Endothelial cell of umbilical vein (primary cell): ENCODE results near the gene COL15A1. TPM values are rescaled to one million over a fixed set of nuclear protein-coding genes. Genes with fewer than 3 reads are reported as not detected.

Experiments used
- BruUV-seq: library from RNA; stranded (reverse); fragments of 400-500 nt; replicated peaks from 2 replicates; lab custom pipeline; 2021; lab: Mats Ljungman, UMichigan
- CTCF ChIA-PET: fragments of 300-600, 350-600 bp; sonication (Branson Sonifier 250); formaldehyde crosslinking; loops from one replicate; lab custom pipeline; 2021; ENCODE audit warnings: antibody characterized with exemption, inconsistent platforms; lab: Charles Lee
- POLR2A ChIA-PET: fragments of 300-600, 350-600 bp; sonication (Branson Sonifier 250); formaldehyde crosslinking; loops from one replicate; lab custom pipeline; 2021; ENCODE audit warnings: antibody characterized with exemption, inconsistent platforms; lab: Charles Lee
- DNase-seq: peaks from one replicate; pipeline ENCODE4 v3.0.0-alpha.2; 2011; ENCODE audit warnings: low read depth, low spot score
- FAIRE-seq: peaks from 2 replicates; lab custom pipeline; 2011; peaks lifted over from hg19 to GRCh38; lab: Jason Lieb, UNC
- H2AFZ ChIP-seq: 2 replicates; pipeline ENCODE4 v1.6.0; 2012; ENCODE audit warnings: low read depth, low read length, control low read depth, inconsistent platforms
- H3K27ac ChIP-seq: 2 replicates; pipeline ENCODE4 v1.5.1; 2011; ENCODE audit warnings: low read depth, mild to moderate bottlenecking, control low read depth, low read length, moderate library complexity; ENCODE audit not compliant: insufficient read depth
- H3K27me3 ChIP-seq, 2 experiments: 2 replicates each; pipeline versions ENCODE4 v1.6.0 to v1.6.1; 2011; ENCODE audit warnings: low read length in 2 of 2, mixed read lengths in 1 of 2; ENCODE audit not compliant: control insufficient read depth in 2 of 2, insufficient read depth in 2 of 2
- H3K36me3 ChIP-seq, 2 experiments: 2 replicates in 1 of 2; 3 replicates in 1 of 2; pipeline ENCODE4 v1.5.1; 2011; ENCODE audit warnings: low read length in 2 of 2, mild to moderate bottlenecking in 1 of 2, moderate library complexity in 1 of 2; ENCODE audit not compliant: control insufficient read depth in 2 of 2, insufficient read depth in 2 of 2; ENCODE audit errors: extremely low read depth in 1 of 2
- H3K4me1 ChIP-seq: 3 replicates; pipeline ENCODE4 v1.5.1; 2011; ENCODE audit warnings: mild to moderate bottlenecking, low read length; ENCODE audit not compliant: control insufficient read depth, insufficient read depth; ENCODE audit errors: extremely low read depth
- H3K4me2 ChIP-seq: 2 replicates; pipeline ENCODE4 v1.6.1; 2011; ENCODE audit warnings: low read length, control low read depth, mixed read lengths; ENCODE audit not compliant: insufficient read depth
- H3K4me3 ChIP-seq, 3 experiments: fragments of 200-600 bp in 1 of 3; sonication (generic), shearing (Covaris generic) in 1 of 3; replicated peaks in 1 of 3; 2 replicates each; pipeline ENCODE4 v1.5.1; 2011 to 2016; ENCODE audit warnings: control low read depth in 3 of 3, low read length in 3 of 3, mild to moderate bottlenecking in 2 of 3, inconsistent platforms in 1 of 3, low read depth in 1 of 3, moderate library complexity in 1 of 3; ENCODE audit not compliant: insufficient read depth in 1 of 3
- H3K79me2 ChIP-seq: 2 replicates; pipeline ENCODE4 v1.6.0; 2012; ENCODE audit warnings: low read length, inconsistent platforms; ENCODE audit not compliant: control insufficient read depth, insufficient read depth
- H3K9ac ChIP-seq: replicated peaks from 2 replicates; pipeline ENCODE3; 2011; ENCODE audit warnings: low read length, control low read depth; ENCODE audit not compliant: insufficient read depth; ENCODE audit errors: extremely low read depth
- H3K9me1 ChIP-seq: replicated peaks from 3 replicates; pipeline ENCODE4 v1.6.0; 2011; ENCODE audit warnings: mild to moderate bottlenecking, low read length; ENCODE audit not compliant: control insufficient read depth, insufficient read depth; ENCODE audit errors: extremely low read depth
- H3K9me3 ChIP-seq: replicated peaks from 2 replicates; pipeline ENCODE4 v1.5.1; 2012; ENCODE audit warnings: low read length, inconsistent platforms; ENCODE audit not compliant: control insufficient read depth, insufficient read depth
- H4K20me1 ChIP-seq: replicated peaks from 2 replicates; pipeline ENCODE3; 2011; ENCODE audit warnings: mild to moderate bottlenecking, low read length; ENCODE audit not compliant: control insufficient read depth, insufficient read depth; ENCODE audit errors: extremely low read depth
- CTCF ChIP-seq, 2 donors: IDR thresholded peaks; 1 replicate in 1 of 2; 2 replicates in 1 of 2; pipeline ENCODE4 v1.5.1; 2011; ENCODE audit warnings: low read length in 2 of 2, mild to moderate bottlenecking in 2 of 2, moderate library complexity in 2 of 2, control low read depth in 1 of 2, inconsistent platforms in 1 of 2, low read depth in 1 of 2; ENCODE audit not compliant: insufficient read depth in 1 of 2; ENCODE audit errors: extremely low read depth in 1 of 2
- FOS ChIP-seq: IDR thresholded peaks from 2 replicates; pipeline ENCODE4 v1.6.1; 2011; ENCODE audit warnings: mild to moderate bottlenecking, low read length, moderate library complexity, borderline replicate concordance; ENCODE audit not compliant: insufficient read depth
- MAX ChIP-seq: IDR thresholded peaks from 2 replicates; pipeline ENCODE4 v1.6.1; 2011; ENCODE audit not compliant: insufficient read depth, insufficient read length
- MYC ChIP-seq: IDR thresholded peaks from one replicate; pipeline ENCODE4 v1.6.1; 2011; ENCODE audit warnings: mild to moderate bottlenecking, low read depth, low read length
- POLR2A ChIP-seq: IDR thresholded peaks from 2 replicates; pipeline ENCODE4 v1.6.1; 2012; ENCODE audit warnings: low read depth, mild to moderate bottlenecking, control low read depth, low read length
- POLR2AphosphoS5 ChIP-seq: IDR thresholded peaks from 2 replicates; pipeline ENCODE4 v1.6.1; 2012; ENCODE audit warnings: low read depth, mild to moderate bottlenecking, control low read depth, low read length, moderate library complexity; ENCODE audit not compliant: insufficient read depth
- dilution Hi-C: fragments of 300-500 bp; cut with MboI; formaldehyde crosslinking; loops from one replicate; pipeline ENCODE4 v1.15.0; 2019; ENCODE audit warnings: low sequenced_read_pairs; ENCODE audit not compliant: extremely low pct_ligation_motif_present
- intact Hi-C: fragments of 100-400 bp; cut with micrococcal nuclease; formaldehyde crosslinking; loops from one replicate; pipeline ENCODE4 v1.10.0; 2022
- polyA plus RNA-seq, 4 experiments: library from polyadenylated mRNA; depleted of rRNA in 3 of 4; stranded (reverse) in 3 of 4; unstranded in 1 of 4; fragments of >200 nt; gene quantifications; 2 replicates each; pipeline versions ENCODE4 v1.2.1 to v1.2.3, GENCODE V29; 2011 to 2012; ENCODE audit warnings: missing spikeins in 1 of 4
- total RNA-seq: library from RNA; stranded (reverse); gene quantifications from 2 replicates; pipeline ENCODE4 v1.2.3, GENCODE V29; 2021

Gene COL15A1
- total and polyA plus RNA-seq, 2 donors (not counting 3 experiments of a cell fraction or from before 2014, with no cell fraction given) = not detected

DNA sequence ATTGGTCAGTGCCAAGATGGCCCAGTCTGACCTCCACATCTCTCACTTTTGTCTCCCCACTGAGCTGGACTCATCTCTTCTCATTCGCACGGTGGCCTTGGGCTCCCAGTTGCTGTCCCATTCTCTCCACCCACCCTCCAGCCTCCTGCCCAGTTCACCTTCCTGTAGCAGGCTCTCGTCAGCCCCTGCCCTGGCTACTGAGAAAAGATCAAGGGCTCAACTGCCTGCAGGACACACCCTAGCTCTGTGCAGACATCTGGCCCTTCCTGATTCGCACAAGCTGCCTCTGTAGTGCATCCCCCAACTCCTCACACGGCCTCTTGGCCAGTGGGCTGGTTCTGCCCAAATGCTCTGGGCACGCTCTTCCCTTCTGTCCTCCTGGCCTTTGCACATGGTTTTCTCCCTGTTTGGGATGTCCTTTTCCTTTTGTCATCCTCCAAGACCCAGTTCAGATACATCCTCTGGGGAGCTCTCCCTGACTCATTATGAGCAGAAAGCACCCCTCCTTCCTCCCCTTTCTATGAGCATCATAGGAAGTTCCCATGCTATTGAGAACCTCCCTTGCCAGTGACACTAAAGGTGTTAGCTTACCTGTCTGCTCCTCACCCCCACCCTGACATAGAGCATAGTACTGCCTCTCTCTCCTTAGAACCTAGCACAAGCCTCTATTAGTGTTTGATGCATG is 82.7 kb downstream of the COL15A1 start:
- dilution Hi-C loops = no loop called here
- FAIRE-seq (no peak), DNase-seq (no peak)
- no TSS peak for BruUV-seq
- ChIA-PET CTCF (interaction anchor here (1.5 kb wide), 1 partner anchor 12 kb away, joined by 4 read pairs; no protein-coding TSS in a partner anchor), POLR2A (no interaction called here)
- Histone ChIP-seq H3K79me2 (no peaks in the 10 kb centered on the region), H3K9me3 (no peaks in the 10 kb centered on the region), H3K9ac (no peak overlapping the region), H3K4me1 (no peaks in the 10 kb centered on the region), H3K9me1 (no peaks in the 10 kb centered on the region), H3K36me3 (no peaks in the 10 kb centered on the region), H3K27ac (no peak overlapping the region), H3K4me2 (no peak overlapping the region), H3K4me3 (no peak overlapping the region), H4K20me1 (no peaks in the 10 kb centered on the region), H3K27me3 (peaks cover 0 to 4% of the 10 kb centered on the region in 2 experiments), H2AFZ (no peak overlapping the region)
- TF ChIP-seq POLR2A (no peak), MAX (no peak), CTCF (IDR thresholded peaks at IDR 0.05; ENCODE audit: extremely low read depth in 1 of 2, insufficient read depth in 1 of 2, low read depth in 1 of 2, low read length in 2 of 2) (no peak), FOS (no peak), POLR2AphosphoS5 (no peak)
- intact Hi-C loops = no loop called here

DNA sequence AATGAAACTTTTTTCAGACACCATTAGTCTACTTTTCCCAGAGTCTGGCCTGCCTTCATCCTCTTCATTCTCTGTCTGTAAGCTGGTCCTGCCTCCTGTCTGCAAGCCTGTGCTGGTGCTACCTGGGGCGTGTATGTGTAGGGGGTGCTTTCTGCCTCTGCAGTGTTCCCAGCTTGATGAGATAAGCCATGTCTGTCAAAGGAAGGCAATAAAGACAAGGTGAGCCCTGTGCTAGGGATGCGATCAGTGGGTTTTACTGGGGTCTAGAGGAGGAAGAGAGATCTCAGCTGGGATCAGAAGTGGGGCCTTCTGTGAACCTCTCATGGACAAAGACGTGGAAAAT is 83.2 kb downstream of the COL15A1 start:
- FAIRE-seq (no peak), DNase-seq (no peak)
- H3K9ac ChIP-seq = no peak overlapping the region
- no peak overlapping the region for H3K27ac ChIP-seq
- no peak overlapping the region for H3K4me3 ChIP-seq
- no peaks in the 10 kb centered on the region for H3K9me1 ChIP-seq
- H4K20me1 ChIP-seq = no peaks in the 10 kb centered on the region
- H3K4me2 ChIP-seq = no peak overlapping the region
- ChIA-PET POLR2A (no interaction called here), CTCF (interaction anchor here (1.5 kb wide), 1 partner anchor 13 kb away, joined by 4 read pairs; no protein-coding TSS in a partner anchor)
- no peak overlapping the region for H2AFZ ChIP-seq
- H3K36me3 ChIP-seq = no peaks in the 10 kb centered on the region
- dilution Hi-C loops = no loop called here
- no peaks in the 10 kb centered on the region for H3K9me3 ChIP-seq
- TF ChIP-seq CTCF (IDR thresholded peaks at IDR 0.05; ENCODE audit: extremely low read depth in 1 of 2, insufficient read depth in 1 of 2, low read depth in 1 of 2, low read length in 2 of 2) (no peak), MYC (no peak)
- no peaks in the 10 kb centered on the region for H3K4me1 ChIP-seq
- no peaks in the 10 kb centered on the region for H3K79me2 ChIP-seq
- peaks cover 0 to 4% of the 10 kb centered on the region in 2 experiments for H3K27me3 ChIP-seq
- intact Hi-C loops = no loop called here
- BruUV-seq = no TSS peak
